HepG2 (cell line): ENCODE measurements around the gene RAB29. TPM values are rescaled to one million over a fixed set of nuclear protein-coding genes. Genes with fewer than 3 reads are reported as not detected.

Source experiments
- ATAC-seq: fragments of 200-7000 bp; cut with Tn5 transposase; 3 replicates; pipeline ENCODE4 v1.9.1; 2020; ENCODE audit warnings: mild to moderate bottlenecking, moderate library complexity
- BruUV-seq: library from RNA; stranded (reverse); fragments of 400-500 nt; replicated peaks from 2 replicates; lab custom pipeline; 2021; lab: Mats Ljungman, UMichigan
- CTCF ChIA-PET: fragments of 300-600 bp; formaldehyde crosslinking; extraction: SDS; loops from one replicate; lab custom pipeline; 2021; ENCODE audit warnings: low total read pairs, inconsistent platforms, low intra/inter-chr PET ratio; lab: Yijun Ruan, JAX
- POLR2A ChIA-PET: fragments of 350-600 bp; sonication (Branson Sonifier 250); formaldehyde crosslinking; loops from one replicate; lab custom pipeline; 2020; ENCODE audit warnings: antibody characterized with exemption, inconsistent platforms; lab: Yijun Ruan, JAX
- DNase-seq: peaks from one replicate; pipeline ENCODE4 v3.0.0-alpha.2; 2015; ENCODE audit warnings: low spot score
- FAIRE-seq: peaks from 3 replicates; lab custom pipeline; 2011; peaks lifted over from hg19 to GRCh38; lab: Jason Lieb, UNC
- H2AFZ ChIP-seq: one replicate; pipeline ENCODE4 v1.6.1; 2011; ENCODE audit warnings: low read length, inconsistent platforms
- H3K27ac ChIP-seq: fragments of 300-600 bp; 3 replicates; pipeline ENCODE4 v1.8.0; 2011; ENCODE audit warnings: mixed run types, mild to moderate bottlenecking, mixed read lengths, low read length, inconsistent platforms; ENCODE audit not compliant: insufficient read depth; ENCODE audit errors: extremely low read length
- H3K27me3 ChIP-seq, 2 experiments: fragments of 200-600 bp in 1 of 2; 2 replicates in 1 of 2; 3 replicates in 1 of 2; pipeline versions ENCODE4 v1.6.0 to v1.8.0; 2011; ENCODE audit warnings: low read length in 2 of 2, mild to moderate bottlenecking in 2 of 2, moderate library complexity in 2 of 2, inconsistent platforms in 1 of 2; ENCODE audit not compliant: insufficient read depth in 2 of 2, control insufficient read depth in 1 of 2
- H3K36me3 ChIP-seq, 2 experiments: fragments of 200-600 bp in 1 of 2; replicated peaks in 1 of 2; 2 replicates in 1 of 2; 3 replicates in 1 of 2; pipeline versions ENCODE4 v1.5.1 to v1.8.0; 2011; ENCODE audit warnings: low read length in 2 of 2, inconsistent platforms in 1 of 2; ENCODE audit not compliant: insufficient read depth in 2 of 2, control insufficient read depth in 1 of 2
- H3K4me1 ChIP-seq: 2 replicates; pipeline ENCODE4 v1.5.1; 2012; ENCODE audit warnings: low read length, inconsistent platforms; ENCODE audit not compliant: insufficient read depth
- H3K4me2 ChIP-seq: 2 replicates; pipeline ENCODE4 v1.6.0; 2011; ENCODE audit warnings: low read depth, low read length, inconsistent platforms
- H3K4me3 ChIP-seq, 3 experiments: fragments of 200-600 bp in 1 of 3; sonication (generic), shearing (Covaris generic) in 1 of 3; replicated peaks in 1 of 3; 2 replicates each; pipeline ENCODE4 v1.5.1; 2011 to 2016; ENCODE audit warnings: low read length in 3 of 3, inconsistent platforms in 2 of 3, low read depth in 2 of 3, mild to moderate bottlenecking in 2 of 3, control low read depth in 1 of 3, mixed read lengths in 1 of 3; ENCODE audit not compliant: insufficient read depth in 1 of 3
- H3K79me2 ChIP-seq: one replicate; pipeline ENCODE4 v1.6.1; 2011; ENCODE audit warnings: low read length, inconsistent platforms; ENCODE audit not compliant: insufficient read depth
- H3K9ac ChIP-seq: 2 replicates; pipeline ENCODE4 v1.6.0; 2011; ENCODE audit warnings: mild to moderate bottlenecking, low read depth, low read length, inconsistent platforms; ENCODE audit not compliant: insufficient read depth
- H3K9me3 ChIP-seq: 2 replicates; pipeline ENCODE4 v1.5.1; 2012; ENCODE audit warnings: mild to moderate bottlenecking, low read length
- H4K20me1 ChIP-seq: 2 replicates; pipeline ENCODE4 v1.6.0; 2011; ENCODE audit warnings: inconsistent platforms, mild to moderate bottlenecking, low read length, moderate library complexity; ENCODE audit not compliant: insufficient read depth
- ASH2L ChIP-seq: fragments of 300-600, 200-600 bp; sonication (generic); IDR thresholded peaks from 2 replicates; pipeline ENCODE4 v1.7.0; 2017; ENCODE audit warnings: low read depth, mild to moderate bottlenecking, moderate library complexity, mixed read lengths, low read length; ENCODE audit not compliant: insufficient read length
- FOXA1 ChIP-seq, 2 experiments: fragments of 450-650 bp in 1 of 2; sonication (generic) in 1 of 2; formaldehyde crosslinking in 1 of 2; IDR thresholded peaks; 2 replicates each; pipeline versions ENCODE4 v1.4.0 to v1.6.1; 2016 to 2020; ENCODE audit warnings: missing genetic modification reagents in 1 of 2
- KDM5B ChIP-seq: sonication (generic); formaldehyde crosslinking; IDR thresholded peaks from 2 replicates; pipeline ENCODE4 v1.4.0; 2020; ENCODE audit warnings: missing genetic modification reagents, mild to moderate bottlenecking, borderline replicate concordance
- MIER3 ChIP-seq: IDR thresholded peaks from 2 replicates; pipeline ENCODE4 v1.6.1; 2016; ENCODE audit warnings: missing compliant biosample characterization, borderline replicate concordance
- RORA ChIP-seq: sonication (generic); formaldehyde crosslinking; IDR thresholded peaks from 2 replicates; pipeline ENCODE4 v1.5.0; 2020; ENCODE audit warnings: mild to moderate bottlenecking, missing genetic modification reagents, moderate library complexity
- ZMAT3 ChIP-seq: sonication (generic); formaldehyde crosslinking; conservative IDR thresholded peaks from 2 replicates; pipeline ENCODE4 v1.7.0; 2021; ENCODE audit warnings: missing genetic modification reagents
- ZNF674 ChIP-seq: sonication (generic); formaldehyde crosslinking; IDR thresholded peaks from 2 replicates; pipeline ENCODE4 v1.5.0; 2020; ENCODE audit warnings: low read depth, mild to moderate bottlenecking, missing genetic modification reagents
- ZNF777 ChIP-seq: sonication (generic); formaldehyde crosslinking; IDR thresholded peaks from 2 replicates; pipeline ENCODE4 v1.4.0; 2020; ENCODE audit warnings: missing genetic modification reagents
- WGBS: methylation state at CpG from one replicate; pipeline ENCODE4 v1.1.6; 2017; ENCODE audit warnings: low lambda C conversion rate; 5-methylcytosine and 5-hydroxymethylcytosine counted together
- in situ Hi-C: cut with HindIII; loops from 2 replicates; pipeline ENCODE4 v1.10.0; 2017; ENCODE audit warnings: low pct_unique_long_range_greater_than_20kb; ENCODE audit not compliant: extremely low pct_ligation_motif_present
- intact Hi-C: fragments of 100-400 bp; cut with micrococcal nuclease; formaldehyde crosslinking; loops from one replicate; pipeline ENCODE4 v1.10.0; 2022; ENCODE audit not compliant: unreplicated experiment
- polyA plus RNA-seq, 8 experiments: library from polyadenylated mRNA; depleted of rRNA in 3 of 8; stranded (reverse) in 7 of 8; unstranded in 1 of 8; fragments of >200 nt; fragmentation: Illumina TruSeq in 4 of 8; extraction: Trizol in 4 of 8; gene quantifications; 2 replicates each; pipeline versions ENCODE4 v1.2.1 to v1.2.3, GENCODE V29; 2011 to 2016; ENCODE audit warnings: low read depth in 4 of 8, missing spikeins in 1 of 8, mixed read lengths in 1 of 8; ENCODE audit not compliant: insufficient read depth in 1 of 8
- total RNA-seq, 5 experiments: library from RNA; depleted of rRNA; stranded (reverse); fragments of >200 nt; fragmentation: Illumina TruSeq; extraction: Trizol; gene quantifications; 2 replicates each; pipeline ENCODE4 v1.2.3, GENCODE V29; 2016; ENCODE audit warnings: low read depth in 1 of 5

Gene RAB29
- total and polyA plus RNA-seq, 2 of the 13 experiments (the other 11 are each of a cell fraction or from before 2014, with no cell fraction given), result 8.7 to 10.1 TPM

DNA sequence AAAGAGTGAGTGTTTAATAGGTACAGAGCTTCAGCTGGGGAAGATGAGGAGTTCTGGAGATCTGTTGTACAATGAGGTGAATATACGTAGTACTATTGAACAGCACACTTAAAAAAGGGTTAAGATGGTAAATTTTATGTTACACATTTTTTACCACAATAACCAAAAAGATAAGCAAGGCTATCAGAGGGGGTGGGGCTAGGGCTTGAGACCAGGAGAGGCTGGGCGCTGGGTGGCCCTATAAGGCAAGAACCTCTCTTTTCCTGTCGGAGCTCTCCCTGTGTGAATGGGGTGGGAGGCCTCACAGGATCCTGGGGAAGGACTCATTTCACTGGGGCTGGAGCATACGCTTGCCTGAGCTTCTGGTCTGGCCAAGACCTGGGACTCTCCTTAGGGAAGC is 28.7 kb upstream of the RAB29 start:
- no peaks in the 10 kb centered on the region for H3K36me3 ChIP-seq
- no peak overlapping the region for H3K4me2 ChIP-seq
- H3K4me1 ChIP-seq, result peaks cover 7% of the 10 kb centered on the region
- no peak overlapping the region for H3K4me3 ChIP-seq
- in situ Hi-C loops (no loop called here), intact Hi-C loops (loop anchor here (10.0 kb wide), 1 partner anchor 61 kb away; no protein-coding TSS in a partner anchor)
- CTCF ChIA-PET, result no interaction called here
- no peak for ATAC-seq
- WGBS, result 81% methylated on average over 3 of the region's 4 CpGs
- DNase-seq, result no peak
- H3K27ac ChIP-seq, result no peak overlapping the region
- H3K79me2 ChIP-seq, result no peaks in the 10 kb centered on the region
- peaks cover 0 to 4% of the 10 kb centered on the region in 2 experiments; a peak in 2 of 5 replicates for H3K27me3 ChIP-seq
- no TSS peak for BruUV-seq
- no peak overlapping the region for H2AFZ ChIP-seq
- H3K9me3 ChIP-seq, result no peaks in the 10 kb centered on the region
- TF ChIP-seq ZNF777 (CRISPR knock-in tag) (no peak), ASH2L (no peak), FOXA1 (IDR thresholded peaks at IDR 0.05) (no peak), FOXA1 (CRISPR knock-in tag; IDR thresholded peaks at IDR 0.05) (no peak), MIER3 (CRISPR knock-in tag) (no peak)
- POLR2A ChIA-PET, result no interaction called here
- no peak overlapping the region for H3K9ac ChIP-seq
- H4K20me1 ChIP-seq, result no peaks in the 10 kb centered on the region
- no peak for FAIRE-seq

GRCh38 chr1:205802060-205802459 is 26.8 kb upstream of the RAB29 start:
- H3K9me3 ChIP-seq, result no peaks in the 10 kb centered on the region
- TF ChIP-seq KDM5B (CRISPR knock-in tag), result no peak
- TF ChIP-seq RORA, result no peak
- TF ChIP-seq ZNF674 (CRISPR knock-in tag), result no peak
- TF ChIP-seq ZMAT3 (CRISPR knock-in tag), result no peak
- H3K4me3 ChIP-seq, result no peak overlapping the region
- no peaks in the 10 kb centered on the region for H3K79me2 ChIP-seq
- in situ Hi-C loops, result no loop called here
- FAIRE-seq (no peak), DNase-seq (no peak), ATAC-seq (no peak)
- H3K4me1 ChIP-seq, result peaks cover 2% of the 10 kb centered on the region
- ChIA-PET POLR2A (no interaction called here), CTCF (no interaction called here)
- H4K20me1 ChIP-seq, result no peaks in the 10 kb centered on the region
- no TSS peak for BruUV-seq
- 100% methylated on average over 2 of the region's 8 CpGs for WGBS
- no peaks in the 10 kb centered on the region for H3K36me3 ChIP-seq
- H3K9ac ChIP-seq, result no peak overlapping the region
- no peak overlapping the region for H3K27ac ChIP-seq
- H2AFZ ChIP-seq, result no peak overlapping the region
- intact Hi-C loops, result loop anchor here (10.0 kb wide), 1 partner anchor 63 kb away; no protein-coding TSS in a partner anchor
- no peak overlapping the region for H3K4me2 ChIP-seq
- H3K27me3 ChIP-seq, result peaks cover 0 to 4% of the 10 kb centered on the region in 2 experiments; a peak in 2 of 5 replicates
